ENCODE measurements around the gene SHROOM3.
"Not testable (repeated sequence)": the region's sequence is repeated elsewhere in the genome, so short reads cannot be mapped to it uniquely, and the experiment has no call there.

- TF ChIP-seq CTCF (IDR thresholded peaks at IDR 0.05; ENCODE audit: insufficient read depth, low read length, poor library complexity, severe bottlenecking); EZH2phosphoT487 (conservative IDR thresholded peaks at IDR 0.05; ENCODE audit: low read length): not testable (repeated sequence)
These were observed 173.5 kb downstream of the SHROOM3 start for GRCh38 chr4:76608549-76608948.
